H1 (cell line): ENCODE data around the gene SAAL1. TPM values are rescaled to one million over a fixed set of nuclear protein-coding genes. Genes with fewer than 3 reads are reported as not detected.

ENCODE experiments used
- CTCF ChIA-PET: fragments of 300-600 bp; sonication (Branson Sonifier 250); formaldehyde crosslinking; loops from one replicate; lab custom pipeline; 2021; ENCODE audit not compliant: partially characterized antibody; lab: Charles Lee
- POLR2A ChIA-PET: fragments of 300-600 bp; sonication (Branson Sonifier 250); formaldehyde crosslinking; loops from one replicate; lab custom pipeline; 2021; ENCODE audit warnings: inconsistent platforms; ENCODE audit not compliant: partially characterized antibody; lab: Charles Lee
- DNase-seq, 2 experiments: peaks; one replicate each; pipeline versions ENCODE4 v3.0.0 to v3.0.0-alpha.2; 2010 to 2022; ENCODE audit warnings: low spot score in 2 of 2, low read depth in 1 of 2, mixed read lengths in 1 of 2
- FAIRE-seq: peaks from 2 replicates; lab custom pipeline; 2011; peaks lifted over from hg19 to GRCh38; lab: Jason Lieb, UNC
- H2AFZ ChIP-seq: 2 replicates; pipeline ENCODE4 v1.8.1; 2012; ENCODE audit warnings: low read length, inconsistent platforms
- H2AK5ac ChIP-seq: 2 replicates; pipeline ENCODE4 v1.6.1; 2013; ENCODE audit warnings: low read depth, low read length
- H2BK120ac ChIP-seq: replicated peaks from 2 replicates; pipeline ENCODE3; 2013; ENCODE audit warnings: low read depth, low read length, inconsistent platforms
- H2BK12ac ChIP-seq: 2 replicates; pipeline ENCODE4 v1.6.1; 2013; ENCODE audit warnings: low read depth, low read length
- H2BK15ac ChIP-seq: 2 replicates; pipeline ENCODE4 v1.6.1; 2013; ENCODE audit warnings: low read length
- H2BK20ac ChIP-seq: 2 replicates; pipeline ENCODE4 v1.6.1; 2013; ENCODE audit warnings: low read length
- H2BK5ac ChIP-seq: 2 replicates; pipeline ENCODE4 v1.6.1; 2013; ENCODE audit warnings: low read depth, low read length
- H3K14ac ChIP-seq: 2 replicates; pipeline ENCODE4 v1.6.1; 2013; ENCODE audit warnings: inconsistent platforms; ENCODE audit not compliant: insufficient read length
- H3K18ac ChIP-seq: 2 replicates; pipeline ENCODE4 v1.6.1; 2013; ENCODE audit warnings: low read length; ENCODE audit errors: extremely low read depth
- H3K23ac ChIP-seq: 2 replicates; pipeline ENCODE4 v1.6.1; 2013; ENCODE audit warnings: inconsistent platforms; ENCODE audit not compliant: insufficient read length
- H3K23me2 ChIP-seq: 2 replicates; pipeline ENCODE4 v1.6.1; 2013; ENCODE audit warnings: low read depth, low read length
- H3K27ac ChIP-seq: 2 replicates; pipeline ENCODE4 v1.6.1; 2011; ENCODE audit warnings: low read depth, low read length, inconsistent platforms
- H3K27me3 ChIP-seq, 4 experiments: replicated peaks in 1 of 4; 1 replicate in 1 of 4; 2 replicates in 3 of 4; pipeline versions ENCODE4 v1.6.1 to v1.8.1; 2011 to 2013; ENCODE audit warnings: low read length in 3 of 4, mild to moderate bottlenecking in 3 of 4, inconsistent platforms in 2 of 4, mixed read lengths in 2 of 4, moderate library complexity in 1 of 4; ENCODE audit not compliant: control insufficient read depth in 3 of 4, insufficient read depth in 3 of 4; ENCODE audit errors: extremely low read depth in 1 of 4
- H3K36me3 ChIP-seq, 4 experiments: 2 replicates each; pipeline versions ENCODE4 v1.6.1 to v1.8.1; 2011 to 2013; ENCODE audit warnings: mild to moderate bottlenecking in 4 of 4, low read length in 3 of 4, moderate library complexity in 2 of 4, control low read depth in 1 of 4, inconsistent platforms in 1 of 4; ENCODE audit not compliant: insufficient read depth in 4 of 4, control insufficient read depth in 2 of 4
- H3K4ac ChIP-seq: replicated peaks from 2 replicates; pipeline ENCODE3; 2013; ENCODE audit warnings: low read length, low read depth, mixed read lengths, inconsistent platforms; ENCODE audit not compliant: insufficient read length
- H3K4me1 ChIP-seq, 4 experiments: replicated peaks in 1 of 4; 1 replicate in 1 of 4; 2 replicates in 3 of 4; pipeline versions ENCODE4 v1.6.1 to v1.8.1; 2011 to 2013; ENCODE audit warnings: low read length in 3 of 4, inconsistent platforms in 2 of 4, mixed read lengths in 1 of 4; ENCODE audit not compliant: insufficient read depth in 4 of 4, control insufficient read depth in 3 of 4
- H3K4me2 ChIP-seq, 2 experiments: 2 replicates each; pipeline versions ENCODE4 v1.6.1 to v1.8.1; 2011 to 2013; ENCODE audit warnings: low read depth in 2 of 2, low read length in 2 of 2, control low read depth in 1 of 2, inconsistent platforms in 1 of 2, mild to moderate bottlenecking in 1 of 2; ENCODE audit not compliant: insufficient read depth in 1 of 2
- H3K4me3 ChIP-seq, 4 experiments: fragments of 200-600, 300-600 bp in 1 of 4; sonication (generic), shearing (Covaris generic), sonication (Bioruptor Twin) in 1 of 4; 2 replicates each; pipeline versions ENCODE4 v1.5.1 to v1.8.1; 2011 to 2016; ENCODE audit warnings: low read length in 4 of 4, low read depth in 3 of 4, control low read depth in 2 of 4, inconsistent platforms in 2 of 4, mild to moderate bottlenecking in 2 of 4, mixed read lengths in 1 of 4, moderate library complexity in 1 of 4; ENCODE audit not compliant: insufficient read depth in 2 of 4; ENCODE audit errors: extremely low read depth in 1 of 4
- H3K56ac ChIP-seq: replicated peaks from 2 replicates; pipeline ENCODE3; 2013; ENCODE audit warnings: low read depth, mild to moderate bottlenecking, mixed read lengths, low read length, inconsistent platforms; ENCODE audit not compliant: insufficient read length
- H3K79me1 ChIP-seq: 2 replicates; pipeline ENCODE4 v1.6.1; 2013; ENCODE audit warnings: low read depth, low read length, control low read depth
- H3K79me2 ChIP-seq, 2 experiments: 2 replicates each; pipeline versions ENCODE4 v1.6.1 to v1.8.1; 2012 to 2013; ENCODE audit warnings: low read length in 2 of 2, mild to moderate bottlenecking in 2 of 2, inconsistent platforms in 1 of 2; ENCODE audit not compliant: insufficient read depth in 2 of 2, control insufficient read depth in 1 of 2
- H3K9ac ChIP-seq, 4 experiments: replicated peaks in 1 of 4; 1 replicate in 1 of 4; 2 replicates in 3 of 4; pipeline versions ENCODE4 v1.6.1 to v1.8.1; 2011 to 2013; ENCODE audit warnings: low read depth in 3 of 4, low read length in 3 of 4, control low read depth in 2 of 4, mild to moderate bottlenecking in 2 of 4, moderate library complexity in 2 of 4, inconsistent platforms in 1 of 4; ENCODE audit errors: extremely low read depth in 1 of 4
- H3K9me3 ChIP-seq, 2 experiments: 2 replicates each; pipeline versions ENCODE4 v1.6.1 to v1.8.1; 2012 to 2013; ENCODE audit warnings: mild to moderate bottlenecking in 2 of 2, moderate library complexity in 2 of 2, control low read depth in 1 of 2, inconsistent platforms in 1 of 2, low read depth in 1 of 2, low read length in 1 of 2, mixed read lengths in 1 of 2; ENCODE audit not compliant: insufficient read depth in 2 of 2
- H4K20me1 ChIP-seq, 2 experiments: replicated peaks in 1 of 2; 2 replicates each; pipeline versions ENCODE3 to v1.8.1; 2011 to 2013; ENCODE audit warnings: inconsistent platforms in 2 of 2, low read length in 2 of 2, mild to moderate bottlenecking in 1 of 2; ENCODE audit not compliant: insufficient read depth in 2 of 2, control insufficient read depth in 1 of 2
- H4K5ac ChIP-seq: 2 replicates; pipeline ENCODE4 v1.6.1; 2013; ENCODE audit warnings: low read length, low read depth, mixed read lengths, inconsistent platforms; ENCODE audit not compliant: insufficient read length
- H4K8ac ChIP-seq: 2 replicates; pipeline ENCODE4 v1.8.0; 2013; ENCODE audit warnings: mild to moderate bottlenecking, moderate library complexity, low read length, inconsistent platforms; ENCODE audit not compliant: insufficient read depth; ENCODE audit errors: extremely low read depth
- H4K91ac ChIP-seq: replicated peaks from 2 replicates; pipeline ENCODE3; 2013; ENCODE audit warnings: low read length, mixed read lengths, inconsistent platforms; ENCODE audit not compliant: insufficient read length
- ATF3 ChIP-seq: IDR thresholded peaks from 2 replicates; pipeline ENCODE4 v1.6.1; 2011; ENCODE audit warnings: low read depth, mild to moderate bottlenecking, low read length; ENCODE audit not compliant: insufficient read depth
- BCL11A ChIP-seq, 2 experiments: IDR thresholded peaks; one replicate each; pipeline ENCODE4 v1.6.1; 2011; ENCODE audit warnings: low read depth in 2 of 2, low read length in 2 of 2, mild to moderate bottlenecking in 2 of 2
- CHD1 ChIP-seq: IDR thresholded peaks from 2 replicates; pipeline ENCODE4 v1.6.1; 2012; ENCODE audit warnings: low read depth, low read length, improper control_type of control experiment
- KDM5A ChIP-seq: fragments of 200-600 bp; IDR thresholded peaks from 2 replicates; pipeline ENCODE4 v1.7.1; 2012; ENCODE audit warnings: mild to moderate bottlenecking, low read length, inconsistent platforms, mixed read lengths
- MAFK ChIP-seq: IDR thresholded peaks from 2 replicates; pipeline ENCODE4 v1.6.1; 2012; ENCODE audit warnings: low read depth, mild to moderate bottlenecking, improper control_type of control experiment, low read length
- SIRT6 ChIP-seq: IDR thresholded peaks from one replicate; pipeline ENCODE4 v1.7.1; 2012; ENCODE audit warnings: low read length, inconsistent platforms
- SRF ChIP-seq: IDR thresholded peaks from 2 replicates; pipeline ENCODE4 v1.6.1; 2011; ENCODE audit warnings: mild to moderate bottlenecking, low read depth, low read length, moderate library complexity
- TEAD4 ChIP-seq: IDR thresholded peaks from 2 replicates; pipeline ENCODE4 v1.6.1; 2012; ENCODE audit warnings: low read depth, low read length, inconsistent platforms, mixed read lengths
- WGBS, 2 experiments: shearing (Covaris generic) in 1 of 2; methylation state at CpG; one replicate each; pipeline versions ENCODE4 v1.1.6 to v1.1.7; 2013 to 2015; ENCODE audit warnings: low lambda C conversion rate in 2 of 2, mixed read lengths in 2 of 2, inconsistent platforms in 1 of 2, low coverage in 1 of 2, missing lambda C conversion rate in 1 of 2; ENCODE audit not compliant: insufficient replicate concordance in 2 of 2, insufficient coverage in 1 of 2, insufficient read length in 1 of 2; ENCODE audit errors: extremely low coverage in 1 of 2, missing lambda C conversion rate in 1 of 2; 5-methylcytosine and 5-hydroxymethylcytosine counted together
- polyA plus RNA-seq, 7 experiments: library from polyadenylated mRNA; depleted of rRNA in 3 of 7; stranded (reverse) in 5 of 7; unstranded in 2 of 7; fragments of >200 nt in 5 of 7; fragments of 200-250 nt in 2 of 7; gene quantifications; 1 replicate in 5 of 7; 2 replicates in 1 of 7; 4 replicates in 1 of 7; pipeline versions ENCODE4 v1.2.1 to v1.2.3, GENCODE V29; 2011 to 2013; ENCODE audit warnings: missing spikeins in 2 of 7, mixed read lengths in 2 of 7
- total RNA-seq: library from RNA; stranded (reverse); fragmentation: NEBNext Ultra II Directional; extraction: Animal tissue kit (Norgen Biotek cat#: 25700); gene quantifications from 2 replicates; pipeline ENCODE4 v1.2.1, GENCODE V29; 2021

SAAL1 gene
- total and polyA plus RNA-seq, 2 of the 8 experiments (the other 6 are each of a cell fraction or from before 2014, with no cell fraction given): 26.4 to 46.6 TPM

GRCh38 chr11:18140145-18140544 lies 34.3 kb upstream of the SAAL1 start:
- 77% methylated on average over 2 of the region's 2 CpGs; no CpG with 5 or more reads in 1 of the 2 experiments for WGBS, 2 experiments
- Histone ChIP-seq H4K20me1 (no peaks in the 10 kb centered on the region), H3K4me1 (peaks cover 0 to 2% (median 0%) of the 10 kb centered on the region in 4 experiments; a peak in 1 of 7 replicates), H2BK20ac (no peak overlapping the region), H3K79me2 (no peaks in the 10 kb centered on the region), H3K23ac (no peak overlapping the region), H2BK120ac (no peak overlapping the region), H3K18ac (no peak overlapping the region), H2BK15ac (no peak overlapping the region), H4K8ac (no peak overlapping the region), H4K5ac (no peak overlapping the region), H2AFZ (no peak overlapping the region), H3K79me1 (no peaks in the 10 kb centered on the region), H3K56ac (no peak overlapping the region), H3K27me3 (no peaks in the 10 kb centered on the region), H3K14ac (no peak overlapping the region), H3K4ac (no peak overlapping the region), H3K4me3 (no peak overlapping the region), H3K9ac (no peak overlapping the region), H3K27ac (no peak overlapping the region), H2BK12ac (no peak overlapping the region), H3K9me3 (peaks cover 0 to 3% of the 10 kb centered on the region in 2 experiments; a peak in 1 of 4 replicates), H3K36me3 (no peaks in the 10 kb centered on the region), H2AK5ac (no peak overlapping the region), H2BK5ac (no peak overlapping the region), H3K23me2 (no peaks in the 10 kb centered on the region), H4K91ac (no peak overlapping the region), H3K4me2 (no peak overlapping the region)
- no peak for FAIRE-seq
- TF ChIP-seq TEAD4: no peak
- no peak for TF ChIP-seq SRF
- no peak for TF ChIP-seq MAFK
- TF ChIP-seq ATF3: no peak
- TF ChIP-seq KDM5A: no peak
- no peak for TF ChIP-seq CHD1
- TF ChIP-seq SIRT6: no peak
- no peak for TF ChIP-seq BCL11A (IDR thresholded peaks at IDR 0.05; ENCODE audit: low read depth in 2 of 2, low read length in 2 of 2)
- CTCF ChIA-PET: interaction anchor here (0.9 to 1.3 kb wide), 3 partner anchors 23 to 64 kb away, joined by 3 to 4 read pairs (median 3); no protein-coding TSS in a partner anchor
- POLR2A ChIA-PET: no interaction called here
- no peak for DNase-seq
